Posterior cingulate gyrus (tissue), 11 donors: Measurements from ENCODE around the gene TSPOAP1.

Source experiments
- DNase-seq, 10 donors: peaks; one replicate each; pipeline versions ENCODE4 v3.0.0 to v3.0.0-alpha.2; 2020 to 2021; ENCODE audit warnings: mixed read lengths in 3 of 10
- intact Hi-C: fragments of 100-400 bp; cut with DNase I; formaldehyde crosslinking; loops from one replicate; pipeline ENCODE4 v1.15.1; 2023

The TSPOAP1 gene

DNA sequence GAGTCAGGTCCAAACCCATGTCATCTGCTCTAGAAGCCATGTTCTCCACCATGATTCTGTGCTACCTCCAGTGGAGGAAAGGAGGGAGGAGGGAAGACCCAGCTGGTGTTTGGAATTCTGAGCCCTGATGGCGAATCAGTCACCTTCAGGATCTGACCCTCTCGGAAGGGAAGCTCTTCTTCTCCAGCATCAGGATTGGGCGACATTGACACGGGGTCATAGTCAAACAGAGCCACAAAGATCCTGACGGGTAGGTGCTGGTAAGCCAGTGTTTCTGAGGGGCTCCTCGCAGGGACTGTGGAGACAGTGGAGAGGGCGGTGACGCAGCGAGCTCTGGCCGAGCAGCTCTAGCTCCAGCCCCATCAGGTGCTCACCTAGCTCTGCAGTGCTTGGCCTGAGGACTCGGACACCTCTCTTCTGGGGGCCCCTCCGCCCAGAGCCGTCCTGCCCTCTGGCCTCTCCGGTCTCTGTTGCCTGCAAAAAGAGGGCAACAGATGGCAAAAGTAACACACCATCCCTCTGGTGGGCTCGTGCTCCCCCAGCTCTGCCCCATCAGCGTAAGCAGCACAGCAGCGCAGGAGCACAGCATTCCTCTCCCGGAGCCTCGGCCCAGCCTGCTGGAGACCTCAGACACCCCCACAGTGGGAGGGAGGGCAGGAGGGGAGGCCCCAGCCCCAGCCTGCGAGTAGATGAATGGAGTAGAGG is 21.0 kb downstream of the TSPOAP1 start:
- DNase-seq: peak in 3 of 10 donors; percentile 28 to 76 (median 72)
- intact Hi-C loops: no loop called here

DNA sequence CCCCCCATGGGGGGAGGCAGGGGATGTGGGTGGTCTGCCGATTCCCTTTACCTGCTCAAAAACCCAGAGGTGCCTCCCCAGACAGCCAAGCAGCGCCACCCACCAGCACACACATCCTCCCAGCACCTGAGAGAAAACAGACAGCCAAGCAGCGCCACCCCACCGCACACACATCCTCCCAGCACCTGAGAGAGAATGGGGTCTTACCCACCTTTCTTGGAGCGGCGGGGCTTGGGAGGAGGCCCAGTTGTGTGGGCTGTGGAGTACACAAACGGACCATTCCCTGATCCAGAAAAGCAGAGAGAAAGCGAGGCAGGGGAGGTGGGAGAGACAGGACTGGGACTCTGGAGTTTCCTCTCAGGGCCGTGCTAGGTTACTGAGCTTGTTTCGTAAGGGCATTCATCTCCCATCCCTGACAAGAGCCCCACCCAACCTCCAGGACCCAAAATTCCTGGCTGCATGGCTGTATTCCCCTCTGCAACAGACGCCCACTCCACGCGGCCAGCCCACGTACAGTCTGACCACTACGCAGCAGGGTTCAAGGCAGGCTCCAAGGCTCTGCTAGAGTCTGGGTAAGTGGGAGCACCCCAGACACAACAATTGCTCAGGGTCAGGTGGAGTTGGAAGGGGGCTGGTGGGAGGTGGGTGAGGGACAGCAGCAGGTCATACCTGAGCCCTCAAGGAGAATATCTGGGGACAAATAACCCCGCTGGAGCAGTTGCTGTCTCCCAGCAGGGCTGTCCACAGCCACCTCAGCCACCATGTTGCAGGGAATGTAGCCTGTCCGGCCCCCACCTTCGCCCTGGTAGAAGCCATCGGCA is 22.3 kb downstream of the TSPOAP1 start:
- peak in 3 of 10 donors; percentile 48 to 63 (median 60) for DNase-seq
- intact Hi-C loops: no loop called here

- intact Hi-C loops: no loop called here
- DNase-seq: peak in 2 of 10 donors; percentile 24 to 67
Measured at GRCh38 chr17:58305626-58306025, 23.0 kb downstream of the TSPOAP1 start.

DNA sequence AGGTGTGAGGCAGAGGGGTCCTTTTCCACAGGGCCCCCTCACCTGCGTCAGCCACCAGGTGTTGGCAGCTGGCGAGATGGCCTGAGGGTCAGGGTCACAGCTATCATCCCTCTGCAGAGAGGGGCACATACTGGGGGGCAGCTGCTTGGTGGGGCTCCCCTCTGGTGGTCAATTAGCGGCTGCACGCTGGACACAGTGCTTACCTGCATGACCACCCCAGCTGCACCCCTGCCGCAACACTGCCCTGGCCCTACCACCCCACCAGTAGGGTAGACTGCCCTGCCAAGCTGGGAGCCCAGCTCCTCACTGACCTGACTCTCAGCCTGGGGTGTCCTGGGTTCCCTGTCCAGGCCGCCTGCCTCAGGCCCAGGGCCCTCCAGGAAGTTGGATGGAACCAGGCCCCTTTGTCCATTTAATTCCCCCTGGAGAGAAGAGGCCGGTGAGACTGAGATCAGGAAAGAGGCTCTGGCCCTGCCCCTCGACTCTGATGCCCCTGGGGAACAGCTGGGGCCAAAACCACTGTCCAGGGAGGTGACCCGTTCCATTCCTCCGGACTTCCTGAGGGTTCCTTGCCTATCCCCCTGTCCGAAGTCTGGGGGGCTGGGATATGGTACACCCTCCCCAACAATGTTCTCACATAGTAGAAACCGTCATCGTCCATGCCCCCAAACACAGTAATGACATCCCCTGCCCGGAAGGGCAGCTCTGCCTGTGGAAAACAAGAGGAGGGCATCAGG is 23.7 kb downstream of the TSPOAP1 start:
- DNase-seq: peak in 1 of 10 donors; percentile 66
- intact Hi-C loops: no loop called here

GRCh38 chr17:58303971-58304749 is 24.4 kb downstream of the TSPOAP1 start:
- intact Hi-C loops: no loop called here

DNA sequence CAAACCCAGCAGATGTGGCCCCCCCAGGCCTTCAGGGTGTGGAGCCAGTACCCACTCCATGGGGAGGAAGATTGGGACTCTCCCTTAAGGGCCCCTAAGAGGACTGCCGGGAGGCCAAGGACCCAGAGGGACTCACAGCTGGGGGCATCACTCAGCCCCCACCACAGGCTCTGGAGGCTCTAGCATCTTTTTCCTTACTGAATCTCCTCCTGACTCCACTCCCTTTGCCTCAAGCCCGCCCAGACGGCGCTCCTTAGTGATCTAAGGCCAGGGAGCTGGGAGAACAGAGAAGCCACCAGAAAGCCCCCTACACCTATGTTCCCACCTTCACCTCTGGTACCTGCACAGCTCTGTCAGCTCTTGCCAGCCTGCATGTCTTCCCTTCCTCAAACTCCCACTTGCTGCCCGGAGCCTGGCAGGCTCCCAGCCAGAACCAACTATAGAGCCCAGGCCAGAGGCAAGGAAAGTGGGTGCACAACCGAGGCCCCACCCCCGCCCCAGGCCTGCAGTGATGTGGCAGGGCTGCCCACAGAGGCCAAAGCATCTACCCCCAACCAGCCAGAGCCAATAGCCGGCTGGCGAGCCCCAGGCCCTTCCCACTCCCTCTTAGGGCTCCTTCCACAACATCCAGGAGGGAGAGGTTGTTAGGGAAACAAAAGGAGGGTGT is 25.5 kb downstream of the TSPOAP1 start:
- peak in 2 of 10 donors; percentile 34 to 52 for DNase-seq
- intact Hi-C loops: no loop called here

More at GRCh38 chr17:58303971-58304749, 24.4 kb downstream of the TSPOAP1 start:
- peak in 4 of 10 donors; percentile 29 to 90 (median 82) for DNase-seq

GRCh38 chr17:58302171-58302918 is 26.2 kb downstream of the TSPOAP1 start:
- DNase-seq: peak in 2 of 10 donors; percentile 26 to 42
- intact Hi-C loops: no loop called here

DNA sequence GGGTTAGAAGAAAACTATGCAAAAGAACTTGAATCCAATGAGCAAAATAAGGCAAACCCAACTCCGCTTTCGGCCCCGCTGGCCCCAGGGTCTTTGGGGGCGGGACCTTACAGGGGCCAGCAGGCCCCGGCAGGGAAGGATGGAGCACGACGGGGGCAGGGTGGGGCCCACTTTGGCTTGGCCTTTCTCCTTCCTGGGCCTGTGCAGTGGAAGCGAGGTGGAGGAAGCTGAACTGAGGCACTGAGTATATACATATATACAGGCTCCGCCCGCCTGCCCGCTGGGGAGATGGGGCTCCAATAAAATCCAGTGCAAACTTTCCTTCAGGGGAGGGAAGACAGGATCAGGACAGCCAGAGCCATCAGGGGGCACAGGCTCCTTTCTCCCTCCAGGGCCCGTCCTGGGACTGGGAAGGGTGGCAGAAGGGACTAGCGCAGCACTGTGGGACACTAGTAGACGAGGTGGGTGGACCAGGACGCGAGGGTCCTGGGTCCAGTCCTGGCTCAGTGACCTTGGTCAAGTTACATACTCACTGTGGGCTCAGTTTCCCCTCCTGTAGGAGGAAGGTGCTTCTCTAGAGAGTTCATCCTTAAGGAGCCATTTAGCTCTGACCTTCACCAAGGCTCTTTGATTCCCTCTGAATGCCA is 27.0 kb downstream of the TSPOAP1 start:
- peak in 3 of 10 donors; percentile 38 to 61 (median 46) for DNase-seq
- intact Hi-C loops: no loop called here

DNA sequence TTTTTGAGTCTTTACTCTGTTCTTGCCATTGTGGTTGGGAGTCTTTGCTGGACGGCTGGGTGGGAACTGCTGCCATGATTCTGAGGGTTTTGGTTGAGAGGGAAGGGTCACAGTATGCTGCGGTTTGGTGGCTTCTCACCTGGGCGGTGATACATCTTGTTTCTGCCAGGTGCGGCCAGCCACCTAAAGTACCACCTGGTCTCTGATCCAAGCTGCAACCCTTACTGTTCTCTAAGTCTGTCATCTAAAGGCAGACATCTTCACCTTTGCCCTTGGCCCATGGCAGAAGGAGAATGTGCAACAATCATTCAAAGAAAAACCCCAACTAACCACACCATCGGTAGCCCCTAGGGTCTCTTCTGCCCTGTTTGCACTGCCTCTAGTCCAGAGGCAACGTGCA is 28.3 kb downstream of the TSPOAP1 start:
- DNase-seq: peak in 2 of 10 donors; percentile 25
- intact Hi-C loops: no loop called here

DNA sequence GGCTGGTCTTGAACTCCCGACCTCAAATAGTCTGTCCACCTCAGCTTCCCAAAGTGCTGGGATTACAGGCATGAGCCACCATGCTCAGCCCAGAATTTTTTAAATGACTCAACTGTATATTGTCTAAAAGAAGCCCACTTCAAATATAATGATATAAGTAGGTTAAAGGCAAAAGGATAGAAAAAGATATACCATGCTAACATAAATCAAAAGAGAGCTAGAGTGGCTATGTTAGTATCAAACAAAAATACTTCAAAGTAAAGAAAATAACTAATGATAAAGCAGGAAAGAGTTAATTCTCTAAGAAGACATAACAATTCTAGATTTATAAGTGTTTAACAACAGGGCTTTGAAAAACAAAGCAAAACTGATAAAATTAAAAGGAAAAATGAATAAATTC is 34.6 kb downstream of the TSPOAP1 start:
- intact Hi-C loops: no loop called here
- no peak for DNase-seq

DNA sequence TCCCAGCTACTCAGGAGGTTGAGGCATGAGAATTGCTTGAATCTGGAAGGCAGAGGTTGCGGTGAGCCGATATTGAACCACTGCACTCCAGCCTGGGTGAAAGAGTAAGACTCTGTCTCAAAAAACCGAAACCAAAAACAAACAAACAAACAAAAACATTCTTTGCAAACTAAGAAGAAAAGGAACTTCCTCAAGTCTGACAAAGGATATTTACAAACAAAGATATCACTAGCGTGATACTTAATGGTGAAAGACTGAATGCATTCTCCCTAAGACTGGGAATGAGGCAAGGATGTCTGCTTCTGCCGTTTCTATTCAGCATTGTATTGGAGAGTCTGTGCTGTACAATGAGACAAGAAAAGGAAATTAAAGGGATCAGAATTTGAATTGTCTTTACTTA is 37.3 kb downstream of the TSPOAP1 start:
- intact Hi-C loops: no loop called here
- DNase-seq: no peak

GRCh38 chr17:58289869-58290268 is 38.7 kb downstream of the TSPOAP1 start:
- intact Hi-C loops: no loop called here
- no peak for DNase-seq

DNA sequence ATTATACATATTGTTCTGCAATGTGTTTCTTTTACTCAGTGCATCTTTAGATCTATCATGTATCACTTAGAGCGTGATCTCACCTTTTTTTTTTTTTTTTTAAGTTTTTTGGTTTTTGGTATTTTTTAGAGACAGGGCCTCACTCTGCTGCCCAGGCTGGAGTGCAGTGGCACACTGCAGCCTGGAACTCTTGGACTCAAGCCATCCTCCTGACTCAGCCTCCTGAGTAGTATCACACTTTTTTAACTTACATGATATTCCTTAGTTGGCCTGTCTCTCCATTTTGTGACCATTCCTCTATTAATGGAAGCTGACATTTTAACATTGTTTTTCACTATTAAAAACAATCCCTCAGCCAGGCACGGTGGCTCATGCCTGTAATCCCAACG is 43.2 kb downstream of the TSPOAP1 start:
- intact Hi-C loops: no loop called here
- DNase-seq: peak in 1 of 10 donors; percentile 29

DNA sequence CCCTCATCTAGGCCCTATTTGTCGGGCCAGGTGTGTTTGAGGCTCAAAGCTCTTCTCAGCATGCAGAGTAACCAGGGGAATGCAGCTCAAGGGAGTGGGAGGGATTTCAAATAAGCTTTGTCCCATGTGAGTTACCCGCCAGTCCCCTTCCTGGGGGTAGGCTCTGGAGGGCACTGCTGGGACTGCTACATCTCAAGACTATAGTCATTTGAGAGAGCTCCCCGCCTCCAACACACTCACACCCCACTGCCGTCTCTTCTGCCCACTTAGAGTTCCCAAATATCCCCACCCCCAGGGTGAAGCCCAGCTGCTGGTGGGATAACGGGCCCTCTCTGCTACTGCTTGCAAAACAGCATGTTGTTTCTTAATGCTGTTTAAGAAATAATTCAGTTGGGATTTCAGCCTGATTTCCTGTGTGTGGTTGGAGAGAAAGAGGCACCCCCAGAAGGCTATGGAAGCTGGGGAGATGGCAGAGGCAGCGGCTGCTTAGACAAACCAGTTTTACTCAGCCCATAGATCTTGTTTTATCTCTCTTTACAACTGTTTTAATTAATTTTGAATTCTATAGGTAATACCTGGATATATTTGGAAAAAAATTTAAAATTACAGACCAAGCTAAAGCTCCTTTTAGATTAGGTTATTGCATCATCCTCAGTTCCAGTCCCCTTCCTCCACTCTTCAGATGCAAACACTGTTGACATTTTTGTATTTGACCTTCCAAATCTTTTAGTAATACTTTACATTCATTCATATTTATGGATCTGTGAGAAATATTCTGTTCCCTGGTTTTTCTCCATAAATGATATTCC is 43.8 kb downstream of the TSPOAP1 start:
- intact Hi-C loops: no loop called here
- no peak for DNase-seq

DNA sequence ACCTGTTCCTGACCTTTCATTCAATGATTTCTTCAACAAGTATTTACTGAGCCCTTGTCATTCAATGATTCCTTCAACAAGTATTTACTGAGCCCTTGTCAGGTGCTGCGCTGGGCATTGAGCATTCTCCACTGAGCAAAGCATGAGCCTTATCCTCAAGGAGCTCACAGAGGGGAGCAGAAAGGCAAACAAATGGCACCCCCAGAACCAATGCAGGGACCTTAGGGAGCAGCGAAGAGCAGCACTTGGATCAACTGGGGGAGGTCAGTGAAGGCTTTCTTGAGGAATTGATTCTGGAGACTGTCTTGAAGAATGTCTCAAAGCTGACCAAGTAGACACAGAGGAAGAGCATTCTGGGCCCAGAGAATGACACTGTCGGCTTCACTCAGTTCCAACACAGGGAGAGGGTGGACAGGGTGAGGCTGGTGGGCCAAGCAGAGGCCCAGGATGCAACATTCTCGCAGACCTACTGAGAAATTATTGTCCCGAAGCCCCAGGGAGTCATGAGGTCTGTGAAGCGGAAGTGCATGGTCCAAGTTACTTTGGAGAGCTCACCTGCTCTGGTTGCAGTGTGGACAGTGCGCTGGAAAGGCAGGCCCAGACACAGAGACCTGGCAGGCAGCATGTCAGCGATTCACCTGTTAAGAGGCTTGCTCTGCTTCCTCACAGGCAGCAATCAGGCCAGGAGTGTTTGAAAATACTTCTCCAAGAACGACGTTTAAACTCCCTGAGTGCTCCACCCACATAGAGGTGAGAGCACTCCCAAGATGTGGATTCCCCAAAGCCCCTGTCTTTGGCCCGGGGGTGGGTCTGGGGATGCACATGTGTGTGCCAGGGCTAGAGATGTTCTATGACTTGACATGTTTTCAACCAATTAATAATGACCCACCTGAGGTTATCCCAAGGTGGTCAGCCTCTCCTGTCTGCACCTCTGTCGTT is 44.7 kb downstream of the TSPOAP1 start:
- intact Hi-C loops: no loop called here
- peak in 2 of 10 donors; percentile 26 to 31 for DNase-seq

GRCh38 chr17:58282442-58282841 is 46.2 kb downstream of the TSPOAP1 start:
- DNase-seq: peak in 2 of 10 donors; percentile 47 to 50

More at GRCh38 chr17:58282442-58282841, 46.2 kb downstream of the TSPOAP1 start:
- intact Hi-C loops: no loop called here
